Karpas-422 (cell line): ENCODE results near the gene LRP3. TPM values are rescaled to one million over a fixed set of nuclear protein-coding genes. Genes with fewer than 3 reads are reported as not detected.
"Not testable (repeated sequence)": the region's sequence is repeated elsewhere in the genome, so short reads cannot be mapped to it uniquely, and the experiment has no call there.

Source experiments
- DNase-seq: peaks from one replicate; pipeline ENCODE4 v3.0.0-alpha.2; 2015
- H2AFZ ChIP-seq: fragments of 200-600 bp; sonication (generic); 2 replicates; pipeline ENCODE4 v1.6.1; 2014; ENCODE audit warnings: antibody characterized with exemption, low read length, mixed read lengths
- H3K27ac ChIP-seq: fragments of 200-600 bp; sonication (generic); 2 replicates; pipeline ENCODE4 v1.5.1; 2014; ENCODE audit warnings: mild to moderate bottlenecking, low read length, moderate library complexity
- H3K27me3 ChIP-seq: fragments of 200-600 bp; sonication (generic); 2 replicates; pipeline ENCODE4 v1.6.1; 2014; ENCODE audit warnings: low read length, mixed read lengths
- H3K36me3 ChIP-seq: fragments of 200-600 bp; sonication (generic); 2 replicates; pipeline ENCODE4 v1.6.1; 2014; ENCODE audit warnings: low read length, mixed read lengths; ENCODE audit not compliant: insufficient read depth
- H3K4me1 ChIP-seq: fragments of 200-600 bp; sonication (generic); 2 replicates; pipeline ENCODE4 v1.6.1; 2014; ENCODE audit warnings: mild to moderate bottlenecking, low read length, mixed read lengths
- H3K4me2 ChIP-seq: fragments of 200-600 bp; sonication (generic); 2 replicates; pipeline ENCODE4 v1.6.1; 2014; ENCODE audit warnings: low read length, low read depth, mild to moderate bottlenecking; ENCODE audit not compliant: poor library complexity, severe bottlenecking
- H3K4me3 ChIP-seq: fragments of 200-600 bp; sonication (generic); 2 replicates; pipeline ENCODE4 v1.5.1; 2014; ENCODE audit warnings: mild to moderate bottlenecking, antibody characterized with exemption, low read length, mixed read lengths
- H3K79me2 ChIP-seq: fragments of 200-600 bp; sonication (generic); 2 replicates; pipeline ENCODE4 v1.6.1; 2014; ENCODE audit warnings: mild to moderate bottlenecking, low read length, mixed read lengths
- H3K9ac ChIP-seq: fragments of 200-600 bp; sonication (generic); 2 replicates; pipeline ENCODE4 v1.6.0; 2014; ENCODE audit warnings: low read length
- H3K9me2 ChIP-seq: fragments of 200-600 bp; sonication (generic), shearing (Covaris generic); replicated peaks from 2 replicates; pipeline ENCODE4 v1.6.0; 2014; ENCODE audit warnings: mild to moderate bottlenecking, low read length, moderate library complexity; ENCODE audit not compliant: insufficient read depth
- H3K9me3 ChIP-seq: fragments of 300-700, 200-600 bp; sonication (generic); 2 replicates; pipeline ENCODE4 v1.6.1; 2014; ENCODE audit warnings: low read length, mixed read lengths
- H4K20me1 ChIP-seq: fragments of 200-600 bp; sonication (generic); 2 replicates; pipeline ENCODE4 v1.6.1; 2014; ENCODE audit warnings: mild to moderate bottlenecking, antibody characterized with exemption, low read length, low read depth; ENCODE audit not compliant: insufficient read depth
- total RNA-seq: library from RNA; depleted of rRNA; stranded (reverse); fragments of >200 nt; shearing (Covaris generic); gene quantifications from 2 replicates; pipeline ENCODE4 v1.2.3, GENCODE V29; 2014; ENCODE audit warnings: low replicate concordance

The LRP3 gene
- total RNA-seq, 1 experiment from 2014 or later = not detected

DNA sequence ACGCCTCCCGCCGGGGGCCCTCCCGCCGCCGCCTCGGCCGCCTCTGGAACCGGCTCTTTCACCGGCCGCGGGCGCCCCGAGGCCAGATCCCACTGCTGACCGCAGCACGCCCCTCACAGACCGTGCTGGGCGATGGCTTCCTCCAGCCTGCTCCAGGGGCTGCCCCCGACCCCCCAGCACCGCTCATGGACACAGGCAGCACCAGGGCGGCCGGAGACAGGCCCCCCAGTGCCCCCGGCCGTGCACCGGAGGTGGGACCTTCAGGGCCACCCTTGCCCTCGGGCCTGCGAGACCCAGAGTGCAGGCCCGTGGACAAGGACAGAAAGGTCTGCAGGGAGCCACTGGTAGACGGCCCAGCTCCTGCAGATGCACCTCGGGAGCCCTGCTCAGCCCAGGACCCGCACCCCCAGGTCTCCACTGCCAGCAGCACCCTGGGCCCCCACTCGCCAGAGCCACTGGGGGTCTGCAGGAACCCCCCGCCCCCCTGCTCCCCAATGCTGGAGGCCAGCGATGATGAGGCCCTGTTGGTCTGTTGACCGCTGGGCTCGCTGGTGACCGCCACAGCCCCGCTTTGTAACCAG lies 13.0 kb downstream of the LRP3 start:
- Histone ChIP-seq H3K36me3 (no peaks in the 10 kb centered on the region), H3K27ac (no peak overlapping the region), H3K4me1 (peaks cover 7% of the 10 kb centered on the region), H2AFZ (no peak overlapping the region), H3K4me2 (no peak overlapping the region), H3K4me3 (no peak overlapping the region), H3K79me2 (no peaks in the 10 kb centered on the region), H3K9me2 (no peaks in the 10 kb centered on the region), H4K20me1 (no peaks in the 10 kb centered on the region), H3K9me3 (no peaks in the 10 kb centered on the region), H3K27me3 (no peaks in the 10 kb centered on the region), H3K9ac (no peak overlapping the region)
- no peak for DNase-seq

DNA sequence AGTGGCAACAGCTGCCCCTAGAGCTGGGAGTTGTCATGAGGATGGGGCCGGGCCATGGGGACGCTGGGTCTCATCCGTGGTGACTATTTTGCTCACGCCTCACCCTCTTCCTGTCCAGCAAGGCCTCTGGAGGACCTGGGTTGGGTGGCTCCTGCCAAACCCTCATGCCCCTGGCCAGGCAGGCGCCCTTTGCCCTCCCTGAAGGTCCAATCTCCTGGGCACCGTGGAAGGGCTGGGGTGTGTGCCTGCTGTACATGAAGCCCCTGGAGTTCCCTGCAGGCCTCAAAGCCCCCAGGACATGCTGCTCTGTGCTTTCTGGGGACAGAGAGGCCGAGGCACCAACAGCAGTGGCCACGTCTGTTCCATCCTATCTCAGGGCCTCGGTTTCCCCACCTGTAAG lies 13.8 kb downstream of the LRP3 start:
- H3K9me2 ChIP-seq = no peaks in the 10 kb centered on the region
- H3K79me2 ChIP-seq = no peaks in the 10 kb centered on the region
- H3K27ac ChIP-seq = no peak overlapping the region
- H3K27me3 ChIP-seq = no peaks in the 10 kb centered on the region
- peaks cover 7% of the 10 kb centered on the region for H3K4me1 ChIP-seq
- H3K4me2 ChIP-seq = no peak overlapping the region
- no peak overlapping the region for H3K4me3 ChIP-seq
- no peaks in the 10 kb centered on the region for H3K36me3 ChIP-seq
- no peak for DNase-seq
- no peak overlapping the region for H2AFZ ChIP-seq
- H4K20me1 ChIP-seq = no peaks in the 10 kb centered on the region
- H3K9ac ChIP-seq = no peak overlapping the region
- H3K9me3 ChIP-seq = no peaks in the 10 kb centered on the region

GRCh38 chr19:33208371-33208895 lies 14.3 kb downstream of the LRP3 start:
- no peak overlapping the region for H3K4me2 ChIP-seq
- no peak overlapping the region for H3K9ac ChIP-seq
- H3K9me3 ChIP-seq = no peaks in the 10 kb centered on the region
- H3K36me3 ChIP-seq = no peaks in the 10 kb centered on the region
- peaks cover 7% of the 10 kb centered on the region for H3K4me1 ChIP-seq
- no peak overlapping the region for H3K27ac ChIP-seq
- no peaks in the 10 kb centered on the region for H3K27me3 ChIP-seq
- H3K79me2 ChIP-seq = no peaks in the 10 kb centered on the region
- H3K9me2 ChIP-seq = no peaks in the 10 kb centered on the region
- no peak overlapping the region for H2AFZ ChIP-seq
- DNase-seq = no peak
- no peaks in the 10 kb centered on the region for H4K20me1 ChIP-seq
- H3K4me3 ChIP-seq = no peak overlapping the region

- DNase-seq = no peak
- Histone ChIP-seq H3K27ac (no peak overlapping the region), H3K4me2 (no peak overlapping the region), H4K20me1 (no peaks in the 10 kb centered on the region), H3K36me3 (no peaks in the 10 kb centered on the region), H3K9me3 (no peaks in the 10 kb centered on the region), H3K4me1 (peaks cover 7% of the 10 kb centered on the region), H3K9me2 (no peaks in the 10 kb centered on the region), H2AFZ (no peak overlapping the region), H3K9ac (no peak overlapping the region), H3K4me3 (no peak overlapping the region), H3K79me2 (no peaks in the 10 kb centered on the region), H3K27me3 (no peaks in the 10 kb centered on the region)
These were observed 15.0 kb downstream of the LRP3 start for GRCh38 chr19:33208904-33209849.

DNA sequence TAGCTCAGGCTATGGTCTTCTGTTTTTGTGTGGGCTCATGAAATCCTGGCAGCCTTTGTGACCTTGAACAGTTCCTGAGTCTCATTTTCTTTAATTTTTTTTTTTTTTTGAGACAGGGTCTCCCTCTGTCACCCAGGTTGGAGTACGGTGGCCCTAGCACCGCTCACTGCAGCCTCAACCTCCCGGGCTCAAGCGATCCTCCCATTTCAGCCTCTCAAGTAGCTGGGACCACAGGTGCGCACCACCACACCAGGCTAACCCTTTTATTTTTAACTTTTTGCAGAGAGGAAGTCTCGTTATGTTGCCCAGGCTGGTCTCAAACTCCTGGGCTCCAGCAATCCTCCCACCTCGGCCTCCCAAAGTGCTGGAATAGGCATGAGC lies 15.7 kb downstream of the LRP3 start:
- H3K4me3 ChIP-seq, H3K4me2 ChIP-seq, H3K4me1 ChIP-seq, H3K9me3 ChIP-seq, H3K27ac ChIP-seq, H3K9ac ChIP-seq, DNase-seq, H3K79me2 ChIP-seq, H3K9me2 ChIP-seq, H3K27me3 ChIP-seq, H2AFZ ChIP-seq, H4K20me1 ChIP-seq, H3K36me3 ChIP-seq: not testable (repeated sequence)

GRCh38 chr19:33210266-33210940 lies 16.3 kb downstream of the LRP3 start:
- H3K79me2 ChIP-seq = no peaks in the 10 kb centered on the region
- no peak for DNase-seq
- H3K27me3 ChIP-seq = no peaks in the 10 kb centered on the region
- H3K4me2 ChIP-seq = no peak overlapping the region
- no peaks in the 10 kb centered on the region for H4K20me1 ChIP-seq
- no peak overlapping the region for H2AFZ ChIP-seq
- no peak overlapping the region for H3K4me3 ChIP-seq
- H3K9ac ChIP-seq = no peak overlapping the region
- no peaks in the 10 kb centered on the region for H3K36me3 ChIP-seq
- no peaks in the 10 kb centered on the region for H3K9me3 ChIP-seq
- H3K9me2 ChIP-seq = no peaks in the 10 kb centered on the region
- peaks cover 7% of the 10 kb centered on the region for H3K4me1 ChIP-seq
- H3K27ac ChIP-seq = no peak overlapping the region

DNA sequence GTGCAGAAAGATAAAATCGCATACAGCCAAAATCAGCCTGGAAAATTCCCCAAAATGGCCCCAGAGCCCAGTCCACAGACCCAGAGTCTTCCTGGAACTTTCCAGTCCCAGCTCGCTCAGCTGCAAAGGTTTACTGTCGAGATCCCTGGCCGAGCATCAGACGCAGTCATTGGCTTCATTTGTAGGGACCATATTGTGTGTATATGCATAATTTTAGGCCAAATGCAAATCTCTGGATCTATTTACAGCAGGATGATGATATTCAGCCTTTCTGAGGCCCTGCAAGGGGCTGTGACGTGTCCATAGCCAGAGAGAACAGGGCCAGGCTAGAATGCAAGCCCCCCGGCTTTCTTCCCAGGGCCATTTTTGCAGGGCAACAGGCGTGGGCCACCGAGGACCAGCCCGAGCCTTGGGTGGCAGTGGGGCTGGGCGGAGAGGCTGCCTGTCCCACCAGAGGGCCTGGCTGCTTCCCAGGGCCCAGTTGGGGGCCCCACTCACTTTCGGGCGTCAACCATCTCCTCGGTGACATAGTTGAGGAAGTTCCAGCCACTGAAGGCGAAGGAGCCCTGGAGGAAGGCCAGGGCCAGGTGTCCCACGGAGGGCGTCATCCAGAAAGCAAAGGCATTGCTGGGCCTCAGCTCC lies 17.8 kb downstream of the LRP3 start:
- no peaks in the 10 kb centered on the region for H3K27me3 ChIP-seq
- H3K27ac ChIP-seq = no peak overlapping the region
- H3K4me2 ChIP-seq = no peak overlapping the region
- no peak overlapping the region for H2AFZ ChIP-seq
- no peaks in the 10 kb centered on the region for H3K9me3 ChIP-seq
- H3K4me1 ChIP-seq = peaks cover 7% of the 10 kb centered on the region
- H3K79me2 ChIP-seq = no peaks in the 10 kb centered on the region
- no peaks in the 10 kb centered on the region for H3K36me3 ChIP-seq
- DNase-seq = no peak
- H3K9ac ChIP-seq = no peak overlapping the region
- H3K4me3 ChIP-seq = no peak overlapping the region
- no peaks in the 10 kb centered on the region for H4K20me1 ChIP-seq
- H3K9me2 ChIP-seq = no peaks in the 10 kb centered on the region
